ENCODE results near the gene HTR3E. TPM values are rescaled to one million over a fixed set of nuclear protein-coding genes. Genes with fewer than 3 reads are reported as not detected.
"Not testable (repeated sequence)": the region's sequence is repeated elsewhere in the genome, so short reads cannot be mapped to it uniquely, and the experiment has no call there.

The HTR3E gene
- total and polyA plus RNA-seq, 12 donors, result not detected

DNA sequence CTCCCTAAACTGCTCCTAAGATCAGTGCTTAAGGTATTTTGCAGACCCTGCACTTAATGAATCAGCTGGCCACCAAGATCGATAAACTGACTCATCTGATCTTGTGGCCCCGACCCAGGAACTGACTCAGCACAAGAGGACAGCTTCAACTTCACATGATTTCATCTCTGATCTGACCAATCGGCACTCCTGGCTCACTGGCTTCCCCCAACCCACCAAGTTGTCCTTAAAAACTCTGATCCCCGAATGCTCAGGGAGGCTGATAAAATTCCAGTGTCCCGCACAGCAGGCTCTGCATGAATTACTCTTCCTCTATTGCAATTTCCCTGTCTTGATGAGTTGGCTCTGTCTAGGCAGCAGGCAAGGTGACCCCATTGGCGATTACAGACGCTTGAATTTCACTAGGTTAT lies 13.5 kb downstream of the HTR3E start:
- H3K36me3 ChIP-seq, result no peaks in the 10 kb centered on the region
- H3K4me1 ChIP-seq, result peaks cover 0 to 5% (median 0%) of the 10 kb centered on the region in 9 donors
- intact Hi-C loops (cut with DNase I), result no loop called here
- H3K9me3 ChIP-seq, result no peaks in the 10 kb centered on the region
- H3K4me3 ChIP-seq, result no peak overlapping the region
- TF ChIP-seq, protein P1, sequence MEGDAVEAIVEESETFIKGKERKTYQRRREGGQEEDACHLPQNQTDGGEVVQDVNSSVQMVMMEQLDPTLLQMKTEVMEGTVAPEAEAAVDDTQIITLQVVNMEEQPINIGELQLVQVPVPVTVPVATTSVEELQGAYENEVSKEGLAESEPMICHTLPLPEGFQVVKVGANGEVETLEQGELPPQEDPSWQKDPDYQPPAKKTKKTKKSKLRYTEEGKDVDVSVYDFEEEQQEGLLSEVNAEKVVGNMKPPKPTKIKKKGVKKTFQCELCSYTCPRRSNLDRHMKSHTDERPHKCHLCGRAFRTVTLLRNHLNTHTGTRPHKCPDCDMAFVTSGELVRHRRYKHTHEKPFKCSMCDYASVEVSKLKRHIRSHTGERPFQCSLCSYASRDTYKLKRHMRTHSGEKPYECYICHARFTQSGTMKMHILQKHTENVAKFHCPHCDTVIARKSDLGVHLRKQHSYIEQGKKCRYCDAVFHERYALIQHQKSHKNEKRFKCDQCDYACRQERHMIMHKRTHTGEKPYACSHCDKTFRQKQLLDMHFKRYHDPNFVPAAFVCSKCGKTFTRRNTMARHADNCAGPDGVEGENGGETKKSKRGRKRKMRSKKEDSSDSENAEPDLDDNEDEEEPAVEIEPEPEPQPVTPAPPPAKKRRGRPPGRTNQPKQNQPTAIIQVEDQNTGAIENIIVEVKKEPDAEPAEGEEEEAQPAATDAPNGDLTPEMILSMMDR (IDR thresholded peaks at IDR 0.05), result no peak
- H3K27ac ChIP-seq, result no peak overlapping the region
- no peak for DNase-seq
- 44 to 51% methylated on average over 7 of the region's 7 CpGs for WGBS, 2 donors
- peaks cover 0 to 6% (median 0%) of the 10 kb centered on the region in 7 donors for H3K27me3 ChIP-seq
- ATAC-seq, result no peak

- Histone ChIP-seq H3K9me3 (no peaks in the 10 kb centered on the region), H3K4me1 (no peaks in the 10 kb centered on the region), H3K4me3 (no peak overlapping the region), H3K27ac (no peak overlapping the region), H3K36me3 (no peaks in the 10 kb centered on the region), H3K27me3 (peaks cover 0 to 6% (median 0%) of the 10 kb centered on the region in 7 donors)
- intact Hi-C loops (cut with DNase I), result no loop called here
- ATAC-seq (no peak), DNase-seq (no peak)
- TF ChIP-seq, protein P1 (IDR thresholded peaks at IDR 0.05), result no peak
- 83 to 88% methylated on average over 4 of the region's 4 CpGs for WGBS, 2 donors
These were observed 19.2 kb downstream of the HTR3E start for GRCh38 chr3:184116017-184116416.

- peaks cover 0 to 3% (median 0%) of the 10 kb centered on the region in 7 donors for H3K27me3 ChIP-seq
- 87 to 90% methylated on average over 6 of the region's 6 CpGs for WGBS, 2 donors
These were observed 20.8 kb downstream of the HTR3E start for GRCh38 chr3:184117636-184118035.

GRCh38 chr3:184121031-184121430 lies 24.2 kb downstream of the HTR3E start:
- ATAC-seq; intact Hi-C loops (cut with DNase I); H3K27me3 ChIP-seq; H3K4me3 ChIP-seq; DNase-seq; H3K27ac ChIP-seq; H3K4me1 ChIP-seq; H3K36me3 ChIP-seq; H3K9me3 ChIP-seq: not testable (repeated sequence)
- WGBS, 2 donors, result 92 to 96% methylated on average over 8 of the region's 8 CpGs

More at GRCh38 chr3:184117636-184118035, 20.8 kb downstream of the HTR3E start:
- ATAC-seq (no peak), DNase-seq (no peak)
- H3K36me3 ChIP-seq, result no peaks in the 10 kb centered on the region
- TF ChIP-seq, protein P1 (IDR thresholded peaks at IDR 0.05), result no peak
- intact Hi-C loops (cut with DNase I), result no loop called here
- no peaks in the 10 kb centered on the region for H3K4me1 ChIP-seq
- H3K9me3 ChIP-seq, result no peaks in the 10 kb centered on the region
- no peak overlapping the region for H3K27ac ChIP-seq
- no peak overlapping the region for H3K4me3 ChIP-seq

DNA sequence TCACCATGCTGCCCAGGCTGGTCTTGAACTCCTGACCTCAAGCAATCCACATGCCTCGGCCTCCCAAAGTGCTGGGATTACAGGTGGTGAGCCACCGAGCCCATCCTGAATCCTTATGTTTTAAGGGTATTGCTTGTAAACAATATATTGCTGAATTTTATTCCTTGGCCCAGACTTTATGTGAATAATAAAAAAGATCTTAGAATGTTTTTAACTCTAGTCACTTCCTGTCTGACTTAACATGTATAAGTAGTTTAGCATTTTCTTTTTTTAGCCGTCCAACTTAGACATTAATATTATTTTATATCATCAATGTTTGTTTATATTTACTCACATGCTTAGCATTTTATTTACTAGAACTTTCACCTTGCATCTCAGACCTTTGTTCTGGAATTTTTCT lies 29.1 kb downstream of the HTR3E start:
- intact Hi-C loops (cut with DNase I), result no loop called here
- no peak for ATAC-seq

More for the DNA sequence above, 29.1 kb downstream of the HTR3E start:
- no peak for DNase-seq
- Histone ChIP-seq H3K4me1 (no peaks in the 10 kb centered on the region), H3K9me3 (no peaks in the 10 kb centered on the region), H3K27me3 (no peaks in the 10 kb centered on the region), H3K36me3 (no peaks in the 10 kb centered on the region), H3K4me3 (no peak overlapping the region), H3K27ac (no peak overlapping the region)
- TF ChIP-seq, protein P1 (IDR thresholded peaks at IDR 0.05), result no peak
- WGBS, 2 donors, result 77 to 79% methylated on average over 3 of the region's 3 CpGs
